OCI-LY7 (cell line): Measurements from ENCODE around the gene NFIX. TPM values are rescaled to one million over a fixed set of nuclear protein-coding genes. Genes with fewer than 3 reads are reported as not detected.

Source experiments
- BruUV-seq: library from RNA; stranded (reverse); fragments of 400-500 nt; replicated peaks from 2 replicates; lab custom pipeline; 2021; lab: Mats Ljungman, UMichigan
- CTCF ChIA-PET: fragments of 300-600 bp; sonication (Branson Sonifier 250); formaldehyde crosslinking; loops from one replicate; lab custom pipeline; 2022; ENCODE audit warnings: antibody characterized with exemption; ENCODE audit not compliant: unreplicated experiment; lab: Charles Lee
- POLR2A ChIA-PET: fragments of 300-600 bp; sonication (Branson Sonifier 250); formaldehyde crosslinking; loops from one replicate; lab custom pipeline; 2022; ENCODE audit warnings: antibody characterized with exemption; lab: Charles Lee
- DNase-seq: peaks from one replicate; pipeline ENCODE4 v3.0.0-alpha.2; 2015; ENCODE audit warnings: low spot score
- H2AFZ ChIP-seq: fragments of 200-600 bp; sonication (generic), shearing (Covaris generic); 2 replicates; pipeline ENCODE4 v1.6.1; 2014; ENCODE audit warnings: mild to moderate bottlenecking, antibody characterized with exemption, low read length, moderate library complexity
- H3K27ac ChIP-seq: fragments of 200-600 bp; sonication (generic); 2 replicates; pipeline ENCODE4 v1.5.1; 2014; ENCODE audit warnings: mixed run types, low read depth, mild to moderate bottlenecking, moderate library complexity, low read length, inconsistent platforms; ENCODE audit not compliant: poor library complexity, severe bottlenecking
- H3K36me3 ChIP-seq: fragments of 200-600 bp; sonication (generic); 2 replicates; pipeline ENCODE4 v1.6.1; 2014; ENCODE audit warnings: mild to moderate bottlenecking, antibody characterized with exemption, low read length, moderate library complexity, mixed read lengths; ENCODE audit not compliant: insufficient read depth
- H3K4me1 ChIP-seq: fragments of 200-600 bp; sonication (generic); 2 replicates; pipeline ENCODE4 v1.5.1; 2014; ENCODE audit warnings: mild to moderate bottlenecking, low read length; ENCODE audit not compliant: insufficient read depth, poor library complexity, severe bottlenecking
- H3K4me2 ChIP-seq: fragments of 200-600 bp; sonication (generic); 2 replicates; pipeline ENCODE4 v1.6.1; 2014; ENCODE audit warnings: mild to moderate bottlenecking, low read length
- H3K4me3 ChIP-seq: fragments of 200-600 bp; sonication (generic); 2 replicates; pipeline ENCODE4 v1.5.1; 2014; ENCODE audit warnings: mild to moderate bottlenecking, low read depth, low read length; ENCODE audit not compliant: poor library complexity, severe bottlenecking
- H3K79me2 ChIP-seq: fragments of 200-600 bp; sonication (generic); 2 replicates; pipeline ENCODE4 v1.6.1; 2016; ENCODE audit warnings: low read depth, mild to moderate bottlenecking, low read length, moderate library complexity, mixed read lengths; ENCODE audit not compliant: insufficient read depth
- H3K9me2 ChIP-seq: fragments of 200-600 bp; sonication (generic); 2 replicates; pipeline ENCODE4 v1.6.1; 2016; ENCODE audit warnings: mild to moderate bottlenecking, low read length, mixed read lengths; ENCODE audit not compliant: insufficient read depth
- H3K9me3 ChIP-seq: fragments of 200-600 bp; sonication (generic); 2 replicates; pipeline ENCODE4 v1.6.1; 2014; ENCODE audit warnings: mild to moderate bottlenecking, mixed run types, low read length, mixed read lengths
- H4K20me1 ChIP-seq: fragments of 200-600 bp; sonication (generic); 2 replicates; pipeline ENCODE4 v1.6.1; 2014; ENCODE audit warnings: mild to moderate bottlenecking, antibody characterized with exemption, low read length, moderate library complexity, mixed read lengths; ENCODE audit not compliant: insufficient read depth
- CTCF ChIP-seq: fragments of 200-600 bp; sonication (generic); conservative IDR thresholded peaks from 2 replicates; pipeline ENCODE4 v1.5.1; 2014; ENCODE audit warnings: mild to moderate bottlenecking, antibody characterized with exemption, low read length, moderate library complexity, mixed read lengths
- EZH2phosphoT487 ChIP-seq: fragments of 200-600 bp; sonication (generic); IDR thresholded peaks from 2 replicates; pipeline ENCODE4 v1.6.1; 2018; ENCODE audit warnings: low read depth, borderline replicate concordance, mild to moderate bottlenecking, mixed run types, antibody characterized with exemption, low read length, moderate library complexity, mixed read lengths
- intact Hi-C: fragments of 100-400 bp; cut with micrococcal nuclease; formaldehyde crosslinking; loops from one replicate; pipeline ENCODE4 v1.10.0; 2022; ENCODE audit not compliant: unreplicated experiment
- total RNA-seq, 2 experiments: library from RNA; depleted of rRNA in 1 of 2; stranded (reverse); fragments of >200 nt in 1 of 2; shearing (Covaris generic) in 1 of 2; gene quantifications; 2 replicates each; pipeline ENCODE4 v1.2.3, GENCODE V29; 2014 to 2022

The NFIX gene
- total RNA-seq, 2 experiments from 2014 or later: 0.16 to 0.72 TPM

GRCh38 chr19:13121551-13122274, 126.4 kb downstream of the NFIX start:
- ChIA-PET CTCF (no interaction called here), POLR2A (no interaction called here)
- Histone ChIP-seq H3K4me3 (no peak overlapping the region), H3K4me2 (no peak overlapping the region), H2AFZ (no peak overlapping the region), H3K36me3 (peaks cover 37% of the 10 kb centered on the region; the same call in 1 of the 2 replicates), H3K9me3 (no peaks in the 10 kb centered on the region), H3K27ac (no peak overlapping the region), H4K20me1 (peaks cover 20% of the 10 kb centered on the region), H3K4me1 (peaks cover 21% of the 10 kb centered on the region), H3K79me2 (peaks cover 52% of the 10 kb centered on the region), H3K9me2 (no peaks in the 10 kb centered on the region)
- no TSS peak for BruUV-seq
- TF ChIP-seq CTCF: no peak
- TF ChIP-seq EZH2phosphoT487: no peak
- DNase-seq: no peak
- intact Hi-C loops: no loop called here

DNA sequence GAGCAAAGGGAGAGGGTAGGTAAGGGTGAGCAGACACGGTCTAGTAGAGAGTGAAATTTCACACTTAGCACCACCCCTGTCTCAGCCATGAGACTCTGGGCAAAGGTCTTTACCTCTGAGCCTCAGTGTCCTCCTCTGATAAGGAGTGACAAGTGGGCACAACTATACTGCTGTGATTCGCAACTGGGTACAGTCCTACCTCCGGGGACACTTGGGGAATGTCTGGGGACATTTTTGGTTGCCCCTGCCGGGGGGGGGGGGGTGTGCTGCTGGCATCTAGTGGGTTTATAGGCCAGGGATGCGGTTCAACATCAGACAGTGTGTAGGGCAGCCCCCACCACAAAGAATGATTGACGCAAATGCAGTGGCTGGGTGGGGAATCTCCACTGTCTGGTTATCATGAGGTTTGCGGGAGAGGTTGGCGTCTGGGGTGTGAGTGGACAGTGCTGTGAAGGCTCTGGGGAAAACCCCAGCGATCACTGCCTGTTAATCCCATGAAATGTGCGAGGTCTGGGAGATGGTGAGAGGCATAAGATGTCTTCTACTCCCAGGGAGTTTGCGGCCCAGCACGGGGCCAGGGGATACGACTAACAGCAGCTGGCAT, 127.1 kb downstream of the NFIX start:
- no peak for TF ChIP-seq EZH2phosphoT487
- no peak for TF ChIP-seq CTCF
- CTCF ChIA-PET: no interaction called here
- H3K4me1 ChIP-seq: peaks cover 21% of the 10 kb centered on the region
- BruUV-seq: no TSS peak
- no peak overlapping the region for H2AFZ ChIP-seq
- no peaks in the 10 kb centered on the region for H3K9me2 ChIP-seq
- POLR2A ChIA-PET: interaction anchor here (1.1 kb wide), 1 partner anchor 10 kb away, joined by 3 read pairs; no protein-coding TSS in a partner anchor
- peaks cover 39% of the 10 kb centered on the region; the same call in 1 of the 2 replicates for H3K36me3 ChIP-seq
- intact Hi-C loops: no loop called here
- peaks cover 49% of the 10 kb centered on the region for H3K79me2 ChIP-seq
- H4K20me1 ChIP-seq: peaks cover 20% of the 10 kb centered on the region
- H3K27ac ChIP-seq: no peak overlapping the region
- H3K4me2 ChIP-seq: no peak overlapping the region
- H3K9me3 ChIP-seq: no peaks in the 10 kb centered on the region
- no peak for DNase-seq
- H3K4me3 ChIP-seq: no peak overlapping the region
